ENCODE results near the gene SUPT16H. TPM values are rescaled to one million over a fixed set of nuclear protein-coding genes. Genes with fewer than 3 reads are reported as not detected.
A peak's percentile ranks its signal among the peaks of the same experiment; 100 is the strongest.

SUPT16H gene
- total and polyA plus RNA-seq, 2 of the 13 experiments (the other 11 are each of a cell fraction or from before 2014, with no cell fraction given): 77.5 to 230 TPM

DNA sequence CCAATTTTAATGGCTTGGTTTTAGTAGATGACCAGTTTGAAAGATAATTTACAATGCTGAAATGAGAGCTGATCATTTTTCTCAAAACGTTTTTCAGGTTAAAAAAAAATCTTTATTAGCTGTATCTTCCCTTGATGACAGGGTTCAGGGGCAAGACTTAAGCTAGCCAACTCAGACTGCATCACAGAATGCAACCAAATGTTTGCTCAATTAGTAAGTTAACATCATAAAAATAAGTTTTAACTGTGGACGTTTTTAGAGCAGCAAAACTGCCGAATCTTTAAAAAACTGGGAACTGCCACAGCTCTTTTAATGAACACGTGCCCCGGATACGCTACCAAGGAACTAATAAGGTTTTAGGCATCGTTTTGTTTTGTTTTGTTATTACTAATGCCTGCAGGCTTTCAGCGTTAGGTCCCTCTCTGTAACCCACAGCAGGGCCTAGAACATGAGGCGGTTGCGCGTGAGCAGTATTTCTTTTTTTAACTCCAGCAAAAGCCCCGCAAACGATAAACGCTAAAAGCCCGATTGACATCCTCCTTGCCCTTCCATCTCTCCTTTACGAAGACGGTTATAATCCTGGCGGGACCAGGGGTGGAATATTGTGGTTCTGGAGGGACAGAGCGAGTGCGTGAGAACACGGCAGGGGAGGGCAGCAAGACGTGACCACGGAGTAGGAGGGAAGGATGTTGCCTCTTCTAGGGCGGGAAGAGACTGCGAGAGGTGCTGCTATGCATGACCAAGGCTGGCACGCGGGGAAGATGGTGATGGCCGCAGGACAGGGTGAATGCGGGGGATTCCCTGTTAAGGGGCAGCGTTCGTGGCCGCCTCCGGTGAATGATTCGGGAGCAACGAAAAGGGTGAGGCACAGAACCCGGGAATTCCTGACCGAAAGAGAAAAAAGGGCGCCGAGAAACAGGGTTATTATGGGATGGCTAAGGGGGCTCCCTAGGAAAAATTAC, 652 bp downstream of the SUPT16H start (continued):
- TF ChIP-seq SMAD1 (CRISPR knock-in tag; IDR thresholded peaks at IDR 0.05; ENCODE audit: borderline replicate concordance, low read depth) (0 out of 2 replicates have a peak, but pooled peaks have one; percentile 13), XRCC5 (optimal IDR thresholded peaks at IDR 0.05; ENCODE audit: low read length) (no peak), ZNF567 (CRISPR knock-in tag; IDR thresholded peaks at IDR 0.05; ENCODE audit: borderline replicate concordance) (no peak; the same call in 1 of the 2 replicates), JDP2 (CRISPR knock-in tag; IDR thresholded peaks at IDR 0.05; ENCODE audit: borderline replicate concordance) (no peak), ZNF720 (CRISPR knock-in tag; IDR thresholded peaks at IDR 0.05) (no peak), ZNF670 (CRISPR knock-in tag; IDR thresholded peaks at IDR 0.05; ENCODE audit: borderline replicate concordance) (no peak), ZNF550 (CRISPR knock-in tag; IDR thresholded peaks at IDR 0.05; ENCODE audit: borderline replicate concordance) (peak; percentile 87; the same call in 1 of the 2 replicates), FOSL1 (CRISPR knock-in tag; IDR thresholded peaks at IDR 0.05; ENCODE audit: borderline replicate concordance) (no peak), REPIN1 (CRISPR knock-in tag; IDR thresholded peaks at IDR 0.05; ENCODE audit: borderline replicate concordance, low read depth) (no peak), NRL (CRISPR knock-in tag; IDR thresholded peaks at IDR 0.05; ENCODE audit: borderline replicate concordance) (0 out of 2 replicates have a peak, but pooled peaks have one; percentile 14), MEIS1 (CRISPR knock-in tag; IDR thresholded peaks at IDR 0.05; ENCODE audit: borderline replicate concordance) (no peak), ZNF839 (CRISPR knock-in tag; IDR thresholded peaks at IDR 0.05; ENCODE audit: borderline replicate concordance) (no peak), BCL6 (CRISPR knock-in tag; IDR thresholded peaks at IDR 0.05) (no peak), SIN3A (IDR thresholded peaks at IDR 0.05; ENCODE audit: borderline replicate concordance, low read depth, low read length) (no peak), ZNF766 (CRISPR knock-in tag; IDR thresholded peaks at IDR 0.05; ENCODE audit: borderline replicate concordance) (no peak), IKZF1 (IDR thresholded peaks at IDR 0.05) (no peak), CBFB (CRISPR knock-in tag; IDR thresholded peaks at IDR 0.05) (no peak), SP2 (CRISPR knock-in tag; IDR thresholded peaks at IDR 0.05) (no peak), ZNF678 (CRISPR knock-in tag; IDR thresholded peaks at IDR 0.05) (peak; percentile 43; the same call in 1 of the 2 replicates), SOX6 (IDR thresholded peaks at IDR 0.05) (no peak), SOX6 (CRISPR knock-in tag; IDR thresholded peaks at IDR 0.05) (no peak; the same call in 1 of the 2 replicates), AHR (CRISPR knock-in tag; IDR thresholded peaks at IDR 0.05) (peak; percentile 72; the same call in 1 of the 2 replicates), RBM39 (IDR thresholded peaks at IDR 0.05; ENCODE audit: low read depth, low read length, poor library complexity, severe bottlenecking) (no peak), ZNF549 (CRISPR knock-in tag; IDR thresholded peaks at IDR 0.05) (no peak), DNMT3B (CRISPR knock-in tag; conservative IDR thresholded peaks at IDR 0.05) (no peak), PRMT3 (CRISPR knock-in tag; IDR thresholded peaks at IDR 0.05; ENCODE audit: borderline replicate concordance, low read depth) (no peak), HHEX (CRISPR knock-in tag; IDR thresholded peaks at IDR 0.05) (0 out of 2 replicates have a peak, but pooled peaks have one; percentile 13), NFE2 (CRISPR knock-in tag; IDR thresholded peaks at IDR 0.05) (no peak), KAT7 (CRISPR knock-in tag; IDR thresholded peaks at IDR 0.05; ENCODE audit: borderline replicate concordance) (no peak)
- TF ChIP-seq, protein P1, sequence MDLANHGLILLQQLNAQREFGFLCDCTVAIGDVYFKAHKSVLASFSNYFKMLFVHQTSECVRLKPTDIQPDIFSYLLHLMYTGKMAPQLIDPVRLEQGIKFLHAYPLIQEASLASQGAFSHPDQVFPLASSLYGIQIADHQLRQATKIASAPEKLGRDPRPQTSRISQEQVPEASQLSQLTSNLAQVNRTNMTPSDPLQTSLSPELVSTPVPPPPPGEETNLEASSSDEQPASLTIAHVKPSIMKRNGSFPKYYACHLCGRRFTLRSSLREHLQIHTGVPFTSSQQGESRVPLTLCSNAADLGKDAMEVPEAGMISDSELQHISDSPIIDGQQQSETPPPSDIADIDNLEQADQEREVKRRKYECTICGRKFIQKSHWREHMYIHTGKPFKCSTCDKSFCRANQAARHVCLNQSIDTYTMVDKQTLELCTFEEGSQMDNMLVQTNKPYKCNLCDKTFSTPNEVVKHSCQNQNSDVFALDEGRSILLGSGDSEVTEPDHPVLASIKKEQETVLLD (CRISPR knock-in tag; IDR thresholded peaks at IDR 0.05; ENCODE audit: low read depth): peak; percentile 38; the same call in 1 of the 2 replicates
- TF ChIP-seq, protein P2, sequence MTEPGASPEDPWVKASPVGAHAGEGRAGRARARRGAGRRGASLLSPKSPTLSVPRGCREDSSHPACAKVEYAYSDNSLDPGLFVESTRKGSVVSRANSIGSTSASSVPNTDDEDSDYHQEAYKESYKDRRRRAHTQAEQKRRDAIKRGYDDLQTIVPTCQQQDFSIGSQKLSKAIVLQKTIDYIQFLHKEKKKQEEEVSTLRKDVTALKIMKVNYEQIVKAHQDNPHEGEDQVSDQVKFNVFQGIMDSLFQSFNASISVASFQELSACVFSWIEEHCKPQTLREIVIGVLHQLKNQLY (CRISPR knock-in tag; IDR thresholded peaks at IDR 0.05): 0 out of 2 replicates have a peak, but pooled peaks have one; percentile 2

Data from HepG2 (cell line).